GM18909 (cell line): ENCODE data around the gene SOX15.

ENCODE experiments used
- ATAC-seq: cut with Tn5 transposase; IDR thresholded peaks from one replicate; pipeline ENCODE4 v1.9.1; 2021; ENCODE audit warnings: mild to moderate bottlenecking; ENCODE audit not compliant: unreplicated experiment, poor library complexity

SOX15 gene

DNA sequence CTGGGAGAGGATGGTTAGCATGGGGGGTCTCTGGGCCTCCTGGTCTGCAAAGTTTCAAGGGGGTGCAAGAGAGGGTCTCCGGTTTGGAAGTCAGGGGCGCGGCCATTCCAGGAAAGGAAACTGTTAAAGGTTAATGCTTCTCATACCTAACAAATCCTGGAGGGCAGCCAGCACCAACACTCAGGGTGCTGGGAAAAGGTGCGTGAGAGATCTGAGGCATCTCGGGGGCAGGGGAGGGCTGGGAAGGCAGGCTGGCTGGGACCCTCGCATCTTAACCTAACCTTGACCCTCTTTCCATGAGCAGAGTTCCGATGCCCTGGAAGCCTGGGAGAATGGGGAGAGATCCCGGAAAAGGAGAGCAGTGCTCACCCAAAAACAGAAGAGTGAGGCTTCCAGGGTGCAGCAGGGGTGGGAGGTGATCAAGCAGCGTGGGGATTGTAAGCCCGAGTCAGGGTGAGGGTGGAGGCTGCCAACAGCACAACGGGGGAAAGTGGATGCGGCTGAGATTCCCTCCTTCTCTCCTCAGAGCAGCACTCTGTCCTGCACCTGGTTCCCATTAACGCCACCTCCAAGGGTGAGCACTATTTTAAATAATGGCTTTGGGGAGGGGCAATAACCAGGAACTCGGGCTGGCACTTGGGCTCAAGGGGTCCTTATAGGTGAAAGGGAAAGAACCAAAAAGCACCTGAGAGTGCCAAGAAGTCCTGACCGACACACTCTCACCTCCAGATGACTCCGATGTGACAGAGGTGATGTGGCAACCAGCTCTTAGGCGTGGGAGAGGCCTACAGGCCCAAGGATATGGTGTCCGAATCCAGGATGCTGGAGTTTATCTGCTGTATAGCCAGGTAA is 30.3 kb downstream of the SOX15 start:
- no peak for ATAC-seq

DNA sequence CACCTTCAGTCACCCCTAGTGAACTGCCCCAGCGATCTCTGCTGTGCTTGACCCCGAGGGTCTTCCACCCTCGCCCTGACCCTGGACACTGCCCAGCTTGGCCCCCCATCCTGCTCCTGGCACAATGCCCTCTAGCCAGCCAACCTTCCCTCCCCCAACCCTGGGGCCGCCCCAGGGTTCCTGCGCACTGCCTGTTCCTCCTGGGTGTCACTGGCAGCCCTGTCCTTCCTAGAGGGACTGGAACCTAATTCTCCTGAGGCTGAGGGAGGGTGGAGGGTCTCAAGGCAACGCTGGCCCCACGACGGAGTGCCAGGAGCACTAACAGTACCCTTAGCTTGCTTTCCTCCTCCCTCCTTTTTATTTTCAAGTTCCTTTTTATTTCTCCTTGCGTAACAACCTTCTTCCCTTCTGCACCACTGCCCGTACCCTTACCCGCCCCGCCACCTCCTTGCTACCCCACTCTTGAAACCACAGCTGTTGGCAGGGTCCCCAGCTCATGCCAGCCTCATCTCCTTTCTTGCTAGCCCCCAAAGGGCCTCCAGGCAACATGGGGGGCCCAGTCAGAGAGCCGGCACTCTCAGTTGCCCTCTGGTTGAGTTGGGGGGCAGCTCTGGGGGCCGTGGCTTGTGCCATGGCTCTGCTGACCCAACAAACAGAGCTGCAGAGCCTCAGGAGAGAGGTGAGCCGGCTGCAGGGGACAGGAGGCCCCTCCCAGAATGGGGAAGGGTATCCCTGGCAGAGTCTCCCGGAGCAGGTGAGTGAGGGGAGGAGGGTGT is 31.2 kb downstream of the SOX15 start, which contains the start of gene TNFSF13:
Gene TNFSF13 (plus strand): TSS at position 207 of the 776 bp plus-strand sequence. CDS start 290 bp downstream, at position 497.
- no peak for ATAC-seq

DNA sequence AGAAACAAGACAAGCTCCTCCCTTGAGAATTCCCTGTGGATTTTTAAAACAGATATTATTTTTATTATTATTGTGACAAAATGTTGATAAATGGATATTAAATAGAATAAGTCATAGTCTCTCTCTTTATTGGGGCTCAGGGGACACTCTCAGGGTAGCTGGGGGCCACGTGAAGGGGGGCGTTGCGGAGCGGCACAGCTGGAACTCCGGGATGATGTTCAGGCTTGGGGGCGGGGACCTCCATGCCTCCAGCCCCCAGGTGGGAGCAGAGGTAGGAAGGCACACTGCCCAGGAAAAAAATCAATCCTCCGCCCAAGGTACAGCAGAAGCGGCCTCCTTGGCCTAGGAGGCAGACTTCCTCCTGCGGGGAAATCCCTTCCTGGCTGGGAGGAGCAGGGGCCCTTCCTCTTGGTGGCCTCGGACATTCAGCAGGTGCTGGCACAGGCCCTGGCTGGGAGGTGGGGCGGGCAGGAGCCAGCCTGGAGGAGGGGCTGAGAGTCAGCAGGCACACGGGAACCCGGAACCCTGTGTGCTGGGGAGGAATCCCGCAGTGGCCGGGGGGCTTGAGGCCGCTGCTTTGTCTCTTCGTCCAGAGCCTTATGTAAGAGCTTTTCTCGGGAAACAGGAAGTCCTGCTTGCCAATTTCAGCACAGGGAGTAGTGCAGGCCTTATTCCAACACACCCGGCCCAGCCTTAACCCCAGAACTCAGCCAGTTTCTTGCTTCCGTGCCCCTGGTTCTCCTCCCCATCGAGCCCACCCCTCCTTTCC is 31.9 kb downstream of the SOX15 start:
- no peak for ATAC-seq

DNA sequence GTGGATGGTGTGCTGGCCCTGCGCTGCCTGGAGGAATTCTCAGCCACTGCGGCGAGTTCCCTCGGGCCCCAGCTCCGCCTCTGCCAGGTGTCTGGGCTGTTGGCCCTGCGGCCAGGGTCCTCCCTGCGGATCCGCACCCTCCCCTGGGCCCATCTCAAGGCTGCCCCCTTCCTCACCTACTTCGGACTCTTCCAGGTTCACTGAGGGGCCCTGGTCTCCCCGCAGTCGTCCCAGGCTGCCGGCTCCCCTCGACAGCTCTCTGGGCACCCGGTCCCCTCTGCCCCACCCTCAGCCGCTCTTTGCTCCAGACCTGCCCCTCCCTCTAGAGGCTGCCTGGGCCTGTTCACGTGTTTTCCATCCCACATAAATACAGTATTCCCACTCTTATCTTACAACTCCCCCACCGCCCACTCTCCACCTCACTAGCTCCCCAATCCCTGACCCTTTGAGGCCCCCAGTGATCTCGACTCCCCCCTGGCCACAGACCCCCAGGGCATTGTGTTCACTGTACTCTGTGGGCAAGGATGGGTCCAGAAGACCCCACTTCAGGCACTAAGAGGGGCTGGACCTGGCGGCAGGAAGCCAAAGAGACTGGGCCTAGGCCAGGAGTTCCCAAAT is 32.6 kb downstream of the SOX15 start:
- ATAC-seq = no peak

DNA sequence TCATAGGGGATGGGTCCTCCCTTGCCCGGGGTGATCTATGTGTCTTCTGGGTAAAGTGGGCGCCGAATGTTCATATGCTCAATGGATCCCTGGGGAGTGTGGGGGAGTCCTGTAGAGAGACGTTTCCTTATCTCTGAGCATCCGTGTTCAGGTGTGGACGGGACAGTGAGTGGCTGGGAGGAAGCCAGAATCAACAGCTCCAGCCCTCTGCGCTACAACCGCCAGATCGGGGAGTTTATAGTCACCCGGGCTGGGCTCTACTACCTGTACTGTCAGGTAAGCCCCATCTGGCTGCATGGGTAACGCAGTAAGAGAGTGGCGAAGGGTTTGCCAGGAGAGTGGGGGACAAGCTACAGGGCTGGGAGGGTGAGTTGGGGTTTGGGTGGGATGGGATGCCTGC is 33.3 kb downstream of the SOX15 start:
- ATAC-seq = no peak

DNA sequence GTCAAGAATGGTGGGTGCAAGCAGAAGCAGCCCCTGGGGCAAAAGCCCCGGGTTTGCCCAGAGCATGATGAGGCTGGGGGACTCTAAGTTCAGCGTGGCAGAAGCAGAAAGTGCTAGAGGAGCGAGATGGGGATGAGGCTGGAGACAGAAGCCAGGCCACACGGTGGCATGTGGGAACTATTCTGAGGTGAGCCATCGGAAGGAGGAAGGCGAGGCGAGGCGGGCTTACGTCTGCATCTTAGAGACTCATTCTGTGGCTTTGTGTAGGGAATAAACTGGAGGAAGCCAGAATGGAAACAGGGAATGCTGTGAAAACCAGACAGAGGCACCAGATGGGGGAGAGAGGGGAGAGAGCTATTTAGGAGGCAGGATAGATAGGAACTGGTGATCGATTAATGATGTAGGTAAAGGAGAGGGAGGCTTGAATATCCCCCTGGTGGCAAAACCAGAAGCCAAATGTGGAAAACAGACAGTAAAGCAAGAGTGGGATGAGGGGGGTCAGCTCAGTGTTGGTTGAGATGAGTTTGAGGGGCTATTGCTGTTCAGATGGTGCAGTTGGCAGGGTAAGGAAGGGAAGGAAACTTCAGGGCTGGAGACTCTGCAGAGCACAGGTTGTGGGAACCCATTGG is 34.5 kb downstream of the SOX15 start:
- ATAC-seq = no peak

DNA sequence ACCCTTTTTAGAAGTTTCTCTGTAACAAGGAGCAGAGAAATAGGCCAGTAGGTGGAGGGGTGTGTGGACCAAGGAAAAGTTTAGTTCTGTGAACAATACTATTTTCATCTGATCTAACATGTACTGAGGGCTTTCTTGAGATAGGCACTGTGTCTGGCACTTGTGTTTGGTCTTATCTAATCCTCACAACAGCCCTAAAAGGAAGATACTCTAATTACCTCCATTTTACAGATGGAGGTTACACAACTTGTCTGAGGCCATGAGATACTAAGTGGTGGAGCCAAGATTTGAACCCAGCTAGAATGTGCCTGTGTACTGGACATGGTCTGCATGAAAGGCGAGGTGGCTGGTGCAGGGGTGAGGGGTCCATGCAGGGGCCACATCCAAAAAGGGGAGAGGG is 36.5 kb downstream of the SOX15 start:
- ATAC-seq = no peak

DNA sequence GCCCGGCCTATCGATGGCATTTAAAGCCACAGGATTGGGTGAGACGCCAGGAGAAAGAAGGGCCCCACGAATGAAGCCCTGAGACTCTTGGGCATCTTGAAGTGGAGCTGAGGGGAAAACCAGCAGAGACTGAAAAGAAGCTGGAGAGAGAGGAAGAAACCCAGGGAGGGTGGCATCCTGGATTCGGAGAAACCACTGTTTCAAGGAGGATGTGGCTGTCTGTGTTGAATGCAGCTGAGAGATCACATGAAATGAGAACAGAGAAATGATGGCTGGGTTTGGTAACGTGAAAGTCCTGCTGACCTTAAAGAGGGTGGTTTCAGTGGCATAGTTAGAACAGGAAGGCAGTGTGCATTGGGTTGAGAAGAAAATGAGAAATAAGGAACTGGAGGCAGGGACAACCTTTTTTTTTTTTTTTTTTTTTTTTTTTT is 37.3 kb downstream of the SOX15 start:
- peak; percentile 59 for ATAC-seq

DNA sequence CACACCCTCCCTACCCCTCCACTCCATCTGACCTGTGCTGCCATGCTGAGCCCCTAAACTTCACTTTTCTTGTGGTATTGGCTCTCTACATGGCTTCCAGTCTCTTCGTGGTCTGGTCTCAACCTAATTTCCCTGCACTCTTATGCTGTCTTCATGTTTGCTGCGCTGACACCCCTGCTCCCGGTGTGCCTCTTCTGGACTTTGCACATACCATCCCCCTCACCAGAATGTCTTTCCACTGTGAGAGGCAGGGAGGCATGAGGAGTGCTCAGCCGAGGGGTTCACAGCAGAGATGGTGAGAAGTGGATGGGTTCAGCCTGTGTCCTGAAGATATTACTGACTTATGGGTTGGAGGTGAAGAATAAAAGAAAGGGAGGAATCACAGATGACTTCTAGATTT is 38.5 kb downstream of the SOX15 start:
- no peak for ATAC-seq

DNA sequence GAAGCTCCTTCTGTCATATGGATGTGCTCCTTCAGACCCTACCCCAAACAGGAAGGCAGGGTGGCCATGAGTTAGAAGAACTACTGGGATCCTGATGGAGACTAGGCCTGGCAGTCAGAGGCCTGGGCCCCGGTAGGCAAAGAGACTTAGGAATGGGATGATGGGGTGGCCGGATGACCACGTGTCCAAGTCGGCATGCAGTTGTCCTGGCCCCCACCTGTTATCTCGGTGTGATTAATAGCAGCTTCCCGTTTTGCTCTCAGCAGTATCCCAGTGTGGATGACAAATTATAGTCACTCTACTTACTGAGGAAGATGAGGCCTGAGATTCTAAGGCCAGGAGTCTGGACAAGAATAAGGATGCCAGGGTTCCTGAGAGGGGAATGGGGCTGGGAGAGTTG is 39.5 kb downstream of the SOX15 start:
- no peak for ATAC-seq

DNA sequence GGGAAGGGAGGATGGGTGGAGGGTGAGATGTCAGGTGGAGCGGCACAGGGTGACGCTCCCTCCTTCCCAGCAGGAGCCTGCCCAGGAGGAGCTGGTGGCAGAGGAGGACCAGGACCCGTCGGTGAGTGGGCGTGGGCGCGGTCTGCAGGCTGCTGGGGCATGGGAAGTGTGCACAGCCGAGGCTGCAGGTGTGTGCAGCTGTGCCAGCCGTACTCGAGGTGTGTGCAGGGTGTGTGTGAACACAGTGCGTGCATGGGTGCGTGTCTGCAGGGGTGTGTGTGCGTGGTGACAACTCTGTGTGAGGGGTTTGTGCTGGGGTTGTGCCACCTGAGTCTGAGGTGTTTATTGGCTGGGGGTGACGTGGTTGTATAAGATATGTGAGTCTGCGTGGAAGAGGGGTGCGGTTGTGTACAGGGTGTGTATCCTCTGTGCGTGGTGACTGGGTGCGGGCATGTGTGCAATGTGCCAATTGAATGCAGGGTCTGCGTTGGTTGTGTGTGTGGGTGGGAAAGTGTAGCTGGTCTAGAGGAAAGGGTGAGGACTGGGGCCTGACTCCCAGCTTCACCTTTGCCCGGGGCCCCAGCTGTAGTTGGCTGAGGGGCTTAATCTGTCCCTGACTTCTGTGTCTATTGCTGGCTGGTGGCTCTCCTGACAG is 40.4 kb downstream of the SOX15 start:
- ATAC-seq = no peak

DNA sequence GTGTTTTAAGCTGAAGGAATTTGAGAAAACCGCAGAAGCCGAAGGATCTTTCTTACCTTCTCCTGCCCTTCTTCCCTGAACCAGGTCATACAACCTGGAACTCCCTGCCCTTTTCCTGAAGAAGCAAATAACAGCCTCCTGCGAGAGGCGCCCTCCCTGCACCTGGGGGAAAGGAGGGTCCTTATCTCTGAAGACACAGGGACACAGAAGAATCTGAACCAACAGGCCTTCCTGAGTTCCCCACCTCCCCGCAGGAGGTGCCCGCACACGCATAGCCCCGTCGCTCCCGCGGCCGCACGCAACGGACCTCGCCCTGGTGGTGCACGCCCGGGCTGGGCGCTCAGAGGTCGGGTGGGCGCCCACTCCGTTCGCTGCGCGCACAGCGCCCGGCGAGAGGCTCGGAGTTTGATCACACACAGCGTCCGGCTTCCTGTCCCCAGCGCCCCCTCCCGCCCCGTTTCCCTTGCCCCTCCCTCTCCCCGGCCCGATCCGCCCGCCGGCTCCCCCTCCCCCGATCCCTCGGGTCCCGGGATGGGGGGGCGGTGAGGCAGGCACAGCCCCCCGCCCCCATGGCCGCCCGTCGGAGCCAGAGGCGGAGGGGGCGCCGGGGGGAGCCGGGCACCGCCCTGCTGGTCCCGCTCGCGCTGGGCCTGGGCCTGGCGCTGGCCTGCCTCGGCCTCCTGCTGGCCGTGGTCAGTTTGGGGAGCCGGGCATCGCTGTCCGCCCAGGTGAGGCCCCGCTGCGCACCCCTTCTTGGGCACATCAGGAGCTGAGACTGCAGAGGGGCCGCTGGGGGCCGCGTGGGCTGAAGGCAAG is 41.1 kb downstream of the SOX15 start, which contains the start of gene TNFSF12:
Gene TNFSF12 (plus strand): TSS at position 474 of the 816 bp plus-strand sequence. CDS start 96 bp downstream, at position 570.
- ATAC-seq = no peak

DNA sequence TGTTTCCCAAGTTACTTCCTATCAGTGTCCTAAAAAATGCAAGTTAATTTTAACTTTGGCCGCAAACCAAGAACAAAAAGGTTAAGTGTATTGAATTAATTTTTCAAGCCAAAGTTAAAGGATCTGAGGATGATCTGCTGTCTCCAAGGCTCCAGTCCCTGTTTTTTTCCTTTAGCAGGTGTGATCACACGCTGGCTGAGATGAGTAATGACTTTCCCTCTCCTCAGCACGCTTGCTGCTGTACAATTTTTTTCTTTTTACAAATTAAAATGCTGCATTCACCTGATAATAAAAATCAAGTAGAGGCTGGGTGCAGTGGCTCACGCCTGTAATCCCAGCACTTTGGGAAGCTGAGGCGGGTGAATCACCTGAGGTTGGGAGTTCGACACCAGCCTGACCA is 45.0 kb downstream of the SOX15 start:
- ATAC-seq = no peak

DNA sequence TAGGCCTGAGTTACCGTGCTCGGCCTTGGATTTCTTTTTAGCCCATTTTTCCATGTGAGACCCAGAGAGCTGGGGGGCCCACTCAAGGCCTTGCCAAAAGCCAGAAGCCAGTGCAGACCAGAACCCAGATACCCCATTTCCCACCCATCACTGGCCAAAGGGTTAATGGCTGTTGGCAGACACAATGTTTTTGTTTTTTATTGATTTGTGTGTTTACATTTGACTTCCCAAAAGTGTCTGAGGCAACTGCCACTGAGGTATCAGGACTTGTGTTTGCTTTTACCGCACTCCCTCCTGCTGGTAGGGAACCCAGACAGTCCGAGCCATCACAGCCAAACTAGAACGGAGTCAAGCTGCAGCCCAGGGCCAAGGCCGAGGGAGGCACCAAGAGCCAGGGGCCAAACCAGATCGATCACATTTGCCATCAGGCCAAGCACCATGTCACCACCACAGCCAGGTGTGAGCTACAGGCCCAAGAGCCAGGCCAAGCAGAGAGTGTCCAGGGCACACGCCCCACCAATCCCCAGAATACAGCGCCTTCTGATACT is 48.7 kb downstream of the SOX15 start:
- ATAC-seq = no peak

DNA sequence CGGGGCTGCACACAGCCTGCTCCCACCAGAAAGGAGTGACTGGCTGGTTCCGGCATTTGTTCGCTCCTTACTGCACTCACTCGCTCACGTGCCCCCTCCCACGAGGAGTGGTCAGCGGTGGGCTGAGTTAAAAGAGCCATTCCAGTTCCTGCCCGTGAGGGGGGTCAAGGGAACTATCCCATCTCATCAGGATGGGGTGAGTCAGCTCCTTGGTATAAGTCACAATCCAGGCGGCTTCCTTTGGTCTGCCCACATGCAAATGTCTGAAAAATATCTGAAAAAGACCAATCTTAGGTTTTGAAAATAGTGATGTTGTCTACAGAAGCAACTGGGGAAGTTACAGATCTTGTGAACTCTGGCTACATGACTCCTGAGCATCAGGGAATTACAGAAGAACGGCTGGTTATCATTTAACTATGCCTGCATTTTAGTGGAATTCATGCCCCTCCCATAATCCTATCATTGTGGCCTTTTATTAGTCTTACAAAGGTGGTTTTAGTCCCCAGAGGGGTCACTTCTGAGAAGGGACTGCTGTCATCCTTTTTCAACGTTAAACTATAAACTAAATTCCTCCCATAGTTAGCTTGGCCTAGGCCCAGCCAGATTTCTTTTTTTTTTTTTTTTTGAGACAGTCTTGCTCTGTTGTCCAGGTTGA is 50.9 kb downstream of the SOX15 start:
- no peak for ATAC-seq
